ENCODE measurements around the gene MBNL1.

- TF ChIP-seq CTBP1 (IDR thresholded peaks at IDR 0.05; ENCODE audit: borderline replicate concordance) = no peak
- no peak for TF ChIP-seq FOXM1 (IDR thresholded peaks at IDR 0.05; ENCODE audit: borderline replicate concordance)
- no peak for TF ChIP-seq NFRKB (IDR thresholded peaks at IDR 0.05)
- no peak for TF ChIP-seq FOXA1 (IDR thresholded peaks at IDR 0.05)
- no peak for TF ChIP-seq ARNT (IDR thresholded peaks at IDR 0.05)
- TF ChIP-seq ELF4 (IDR thresholded peaks at IDR 0.05) = no peak
- TF ChIP-seq SP1 (IDR thresholded peaks at IDR 0.05) = no peak
- no peak for TF ChIP-seq L3MBTL2 (conservative IDR thresholded peaks at IDR 0.05)
- no peak for TF ChIP-seq BHLHE40 (IDR thresholded peaks at IDR 0.05; ENCODE audit: borderline replicate concordance)
- TF ChIP-seq SUZ12 (IDR thresholded peaks at IDR 0.05) = no peak
- no peak for TF ChIP-seq TARDBP (IDR thresholded peaks at IDR 0.05)
- no peak for TF ChIP-seq FOXK2 (IDR thresholded peaks at IDR 0.05)
Observed at GRCh38 chr3:152470095-152470494, 201.4 kb downstream of the MBNL1 start.

All from HEK293T (cell line).